Colonic mucosa (tissue), 4 donors: Measurements from ENCODE around the gene VWA2. TPM values are rescaled to one million over a fixed set of nuclear protein-coding genes. Genes with fewer than 3 reads are reported as not detected.

Source experiments
- DNase-seq: peaks from one replicate; pipeline ENCODE4 v3.0.0-alpha.2; 2020
- H3K27ac ChIP-seq: fragments of 200-600 bp; one replicate; pipeline ENCODE4 v1.8.0; 2021
- H3K27me3 ChIP-seq: fragments of 200-600 bp; one replicate; pipeline ENCODE4 v1.8.0; 2021
- H3K36me3 ChIP-seq: fragments of 200-600 bp; one replicate; pipeline ENCODE4 v1.8.0; 2021
- H3K4me1 ChIP-seq: fragments of 200-600 bp; one replicate; pipeline ENCODE4 v1.8.0; 2021; ENCODE audit warnings: mild to moderate bottlenecking
- H3K4me3 ChIP-seq: fragments of 200-600 bp; one replicate; pipeline ENCODE4 v1.8.0; 2021
- H3K9ac ChIP-seq, 2 donors: one replicate each; pipeline ENCODE4 v1.7.0; 2013; ENCODE audit warnings: control low read depth in 2 of 2, low read depth in 2 of 2, low read length in 2 of 2
- H3K9me3 ChIP-seq: fragments of 200-600 bp; one replicate; pipeline ENCODE4 v1.8.0; 2021
- CTCF ChIP-seq: fragments of 200-600 bp; IDR thresholded peaks from one replicate; pipeline ENCODE4 v1.8.0; 2022; ENCODE audit warnings: antibody characterized with exemption, mild to moderate bottlenecking
- intact Hi-C: fragments of 100-400 bp; cut with DNase I; formaldehyde crosslinking; loops from one replicate; pipeline ENCODE4 v1.14.1; 2022
- total RNA-seq, 2 donors: library from RNA; stranded (reverse); fragmentation: NEBNext Ultra II Directional in 1 of 2; extraction: Animal tissue kit (Norgen Biotek cat#: 25700) in 1 of 2; gene quantifications; one replicate each; pipeline ENCODE4 v1.2.1, GENCODE V29; 2021
- donor health status: healthy.
- donor health status: DM: no; HTN: no; CAD: no.
- donor health status: DM: no; HTN: no; CAD: no.

The VWA2 gene
- total RNA-seq, 2 donors from 2014 or later, result 2.4 to 2.6 TPM

GRCh38 chr10:114322344-114322743, 83.3 kb downstream of the VWA2 start:
- no peaks in the 10 kb centered on the region for H3K36me3 ChIP-seq
- no peaks in the 10 kb centered on the region for H3K4me1 ChIP-seq
- intact Hi-C loops, result no loop called here
- H3K9me3 ChIP-seq, result no peaks in the 10 kb centered on the region
- no peak for DNase-seq
- no peak for TF ChIP-seq CTCF
- H3K4me3 ChIP-seq, result no peak overlapping the region
- H3K9ac ChIP-seq, result no peak overlapping the region
- no peak overlapping the region for H3K27ac ChIP-seq
- H3K27me3 ChIP-seq, result no peaks in the 10 kb centered on the region

GRCh38 chr10:114323023-114323422, 84.0 kb downstream of the VWA2 start:
- H3K9me3 ChIP-seq, result no peaks in the 10 kb centered on the region
- no peaks in the 10 kb centered on the region for H3K36me3 ChIP-seq
- H3K4me1 ChIP-seq, result no peaks in the 10 kb centered on the region
- H3K4me3 ChIP-seq, result no peak overlapping the region
- intact Hi-C loops, result no loop called here
- TF ChIP-seq CTCF, result no peak
- no peak overlapping the region for H3K27ac ChIP-seq
- no peak for DNase-seq
- H3K9ac ChIP-seq, result no peak overlapping the region
- no peaks in the 10 kb centered on the region for H3K27me3 ChIP-seq

GRCh38 chr10:114326795-114327194, 87.7 kb downstream of the VWA2 start:
- TF ChIP-seq CTCF, result no peak
- intact Hi-C loops, result no loop called here
- Histone ChIP-seq H3K4me1 (no peaks in the 10 kb centered on the region), H3K36me3 (no peaks in the 10 kb centered on the region), H3K4me3 (no peak overlapping the region), H3K9ac (no peak overlapping the region), H3K27me3 (no peaks in the 10 kb centered on the region), H3K9me3 (no peaks in the 10 kb centered on the region), H3K27ac (no peak overlapping the region)
- DNase-seq, result no peak

- H3K4me3 ChIP-seq, result no peak overlapping the region
- H3K27ac ChIP-seq, result no peak overlapping the region
- TF ChIP-seq CTCF, result no peak
- H3K9ac ChIP-seq, result no peak overlapping the region
- no peaks in the 10 kb centered on the region for H3K4me1 ChIP-seq
- no peaks in the 10 kb centered on the region for H3K36me3 ChIP-seq
- H3K9me3 ChIP-seq, result no peaks in the 10 kb centered on the region
- intact Hi-C loops, result no loop called here
- DNase-seq, result no peak
- H3K27me3 ChIP-seq, result no peaks in the 10 kb centered on the region
These were observed 88.7 kb downstream of the VWA2 start for GRCh38 chr10:114327537-114328440.

GRCh38 chr10:114328441-114328812, 89.4 kb downstream of the VWA2 start:
- H3K9me3 ChIP-seq, result no peaks in the 10 kb centered on the region
- DNase-seq, result no peak
- no peak overlapping the region for H3K9ac ChIP-seq
- no peaks in the 10 kb centered on the region for H3K36me3 ChIP-seq
- no peaks in the 10 kb centered on the region for H3K4me1 ChIP-seq
- no peak for TF ChIP-seq CTCF
- intact Hi-C loops, result no loop called here
- H3K4me3 ChIP-seq, result no peak overlapping the region
- no peaks in the 10 kb centered on the region for H3K27me3 ChIP-seq
- H3K27ac ChIP-seq, result no peak overlapping the region
